ENCODE measurements around the gene IFNA4.
"Not testable (repeated sequence)": the region's sequence is repeated elsewhere in the genome, so short reads cannot be mapped to it uniquely, and the experiment has no call there.

Gene IFNA4

DNA sequence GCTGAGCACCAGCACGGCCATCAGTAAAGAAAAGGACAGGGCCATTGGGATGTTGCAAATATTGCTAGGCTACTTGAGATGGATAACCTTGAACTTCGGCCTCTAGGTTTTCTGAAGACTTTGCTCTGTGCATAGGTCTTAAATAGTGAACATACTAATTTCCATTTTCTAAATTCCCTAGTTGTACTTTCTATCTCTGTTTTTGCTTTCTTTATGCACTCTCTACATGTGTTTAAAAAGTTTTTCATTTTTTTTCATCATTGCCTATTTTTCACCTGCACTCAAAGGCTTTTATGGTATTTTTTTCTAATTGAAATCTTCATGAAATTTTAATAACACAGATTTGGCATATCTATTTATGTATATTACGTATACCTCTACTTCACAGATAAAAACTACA, at the start of gene IFNA4:
TSS of gene IFNA4 (minus strand) at position 101 of the 400 bp plus-strand sequence. CDS start at position 45, 56 bp downstream.
- DNase-seq: not testable (repeated sequence)

DNA sequence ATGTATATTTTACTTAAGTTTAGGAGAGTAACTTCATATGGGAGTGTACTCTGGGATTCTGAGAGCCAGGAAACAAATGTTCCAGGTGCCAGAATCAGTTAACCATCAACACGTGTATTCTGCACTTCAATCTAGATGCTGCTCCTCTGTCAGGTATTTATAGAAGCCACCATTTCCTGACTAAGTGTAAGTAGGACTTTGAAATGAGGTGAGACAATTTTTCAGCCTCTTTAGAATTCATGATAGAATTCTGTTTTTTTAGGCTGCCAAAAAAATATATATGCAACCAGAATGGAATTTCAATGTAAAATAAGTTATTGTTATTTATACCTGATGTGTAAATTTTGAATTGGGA, 49.0 kb upstream of the IFNA4 start:
- DNase-seq: not testable (repeated sequence)

- not testable (repeated sequence) for DNase-seq
Observed at GRCh38 chr9:21235468-21236359, 48.3 kb upstream of the IFNA4 start.

- no peak for DNase-seq
Observed at GRCh38 chr9:21234153-21234687, 46.8 kb upstream of the IFNA4 start.

DNA sequence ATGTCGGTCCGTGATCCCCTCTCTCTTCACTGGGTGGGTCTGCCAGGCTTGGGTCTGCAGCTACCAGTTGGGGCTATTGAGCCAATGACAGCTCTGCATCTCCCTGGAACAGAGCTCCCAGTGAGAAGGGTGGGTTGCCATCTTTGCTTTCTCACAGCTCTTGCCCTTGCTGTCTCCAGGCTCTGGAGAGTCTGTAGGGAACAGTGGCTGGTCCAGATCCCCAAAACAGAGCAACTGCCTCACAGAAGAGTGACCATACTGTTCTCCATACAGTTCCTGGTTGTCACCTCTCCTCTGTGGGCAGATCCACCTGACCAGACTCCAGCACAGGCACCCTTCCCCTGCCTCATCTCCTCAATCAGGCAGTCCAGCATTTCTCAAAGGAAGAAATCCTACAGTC, 45.9 kb upstream of the IFNA4 start:
- DNase-seq: no peak

GRCh38 chr9:21228122-21228521, 40.7 kb upstream of the IFNA4 start, which contains the start of gene IFNA17:
IFNA17 (minus strand) TSS chr9:21228222; CDS start chr9:21228173, 49 bp downstream.
- DNase-seq: no peak

DNA sequence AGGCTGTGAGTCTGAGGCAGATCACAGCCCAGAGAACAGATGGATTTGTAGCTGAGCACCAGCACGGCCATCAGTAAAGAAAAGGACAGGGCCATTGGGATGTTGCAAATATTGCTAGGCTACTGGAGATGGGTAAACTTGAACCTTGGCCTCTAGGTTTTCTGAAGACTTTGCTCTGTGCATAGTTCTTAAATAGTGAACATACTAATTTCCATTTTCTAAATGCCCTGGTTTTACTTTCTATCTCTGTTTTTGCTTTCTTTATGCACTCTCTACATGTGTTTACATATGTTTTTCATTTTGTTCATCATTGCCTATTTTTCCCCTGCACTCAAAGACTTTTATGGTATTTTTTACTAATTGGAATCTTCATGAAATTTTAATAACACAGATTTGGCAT, 29.8 kb upstream of the IFNA4 start, which contains the start of gene IFNA16:
TSS of gene IFNA16 (minus strand) at position 101 of the 400 bp plus-strand sequence. CDS start at position 95, 6 bp downstream.
- DNase-seq: not testable (repeated sequence)

DNA sequence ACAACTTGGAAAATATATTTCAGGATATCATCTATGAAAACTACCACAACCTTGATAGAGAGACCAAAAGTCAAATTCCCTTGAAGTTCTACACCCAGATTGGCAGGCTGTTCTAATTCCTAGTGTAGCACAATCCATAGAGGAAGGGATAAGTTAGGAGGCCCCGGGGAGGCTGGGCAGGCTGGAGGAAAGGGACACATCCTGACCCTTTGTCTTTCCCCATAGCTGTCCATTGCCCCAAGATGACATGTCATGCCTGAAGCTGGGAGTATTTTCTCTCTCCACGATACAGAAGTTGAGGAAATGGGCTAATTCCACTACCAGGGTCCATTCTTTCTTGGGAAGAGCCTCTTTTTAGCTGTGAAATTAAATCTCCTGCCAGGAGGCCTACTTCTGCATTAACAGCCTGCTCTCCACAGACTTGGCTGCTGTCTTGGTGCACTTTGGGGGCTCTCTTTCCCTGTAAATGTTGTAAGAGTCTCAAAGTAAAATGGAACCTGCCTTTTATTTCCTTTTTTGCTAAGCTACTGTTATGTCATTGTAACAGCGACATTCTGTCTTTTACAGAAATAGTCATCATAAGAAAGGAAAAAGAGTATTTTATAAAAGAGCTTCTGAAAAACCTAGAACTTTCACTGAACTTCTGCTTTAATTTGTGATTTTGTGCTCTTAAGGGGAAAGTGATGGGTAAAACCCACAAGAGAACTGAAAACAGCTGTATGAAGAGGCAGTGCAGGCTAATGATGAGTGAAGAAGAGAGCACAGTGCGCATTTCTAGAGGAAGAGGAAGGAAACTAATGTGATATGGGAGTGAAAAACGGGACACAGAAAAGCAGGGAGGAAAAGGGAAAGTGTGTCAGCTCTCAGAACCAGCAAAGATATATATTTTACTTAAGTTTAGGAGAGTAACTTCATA, 26.3 kb upstream of the IFNA4 start:
- not testable (repeated sequence) for DNase-seq

- DNase-seq: not testable (repeated sequence)
Observed at GRCh38 chr9:21212160-21212559, 24.8 kb upstream of the IFNA4 start.

DNA sequence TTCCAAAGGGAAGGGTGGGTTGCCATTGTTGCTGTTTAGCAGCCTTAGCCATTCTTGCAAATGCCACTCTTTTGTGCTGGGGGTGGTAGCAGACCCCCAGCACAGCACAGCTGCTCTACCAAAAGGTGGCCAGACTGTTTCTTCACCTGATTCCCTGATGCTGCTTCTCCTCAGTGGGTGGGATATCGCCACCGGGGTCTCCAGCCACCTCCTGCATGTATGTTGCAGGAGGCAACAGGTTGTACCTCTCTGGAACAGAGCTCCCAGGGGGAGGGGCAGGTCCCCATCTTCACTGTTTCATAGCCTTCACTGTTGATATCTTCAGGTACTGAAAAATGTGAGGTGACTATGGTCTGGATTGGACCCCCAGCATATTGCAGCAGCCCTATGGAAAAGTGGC, 23.4 kb upstream of the IFNA4 start:
- DNase-seq: not testable (repeated sequence)

DNA sequence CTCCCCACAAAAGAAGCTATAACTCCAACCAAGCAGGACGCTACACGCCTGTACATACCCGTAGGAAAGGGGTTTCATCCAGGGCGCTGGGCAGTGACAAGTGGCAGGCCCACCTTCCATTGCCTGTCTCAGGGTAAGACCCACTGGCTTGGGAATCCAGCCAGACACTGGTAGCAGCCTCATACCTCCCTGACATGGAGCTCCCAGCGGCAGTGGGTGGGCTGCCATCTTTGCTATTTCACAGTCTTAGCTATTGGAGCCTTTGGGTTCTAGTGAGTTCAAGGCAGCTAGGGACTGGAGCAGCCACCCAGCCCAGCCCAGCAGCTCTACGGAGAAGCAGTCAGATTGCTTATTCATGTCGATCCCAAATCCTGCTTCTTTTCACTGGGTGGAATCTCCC, 22.9 kb upstream of the IFNA4 start:
- DNase-seq: no peak

DNA sequence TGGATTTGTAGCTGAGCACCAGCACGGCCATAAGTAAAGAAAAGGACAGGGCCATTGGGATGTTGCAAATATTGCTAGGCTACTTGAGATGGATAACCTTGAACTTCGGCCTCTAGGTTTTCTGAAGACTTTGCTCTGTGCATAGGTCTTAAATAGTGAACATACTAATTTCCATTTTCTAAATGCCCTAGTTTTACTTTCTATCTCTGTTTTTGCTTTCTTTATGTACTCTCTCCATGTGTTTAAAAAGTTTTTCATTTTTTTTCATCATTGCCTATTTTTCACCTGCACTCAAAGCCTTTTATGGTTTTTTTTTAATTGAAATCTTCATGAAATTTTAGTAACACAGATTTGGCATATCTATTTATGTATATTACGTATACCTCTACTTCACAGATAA, 19.7 kb upstream of the IFNA4 start, which contains the start of gene IFNA10:
TSS of gene IFNA10 (minus strand) at position 101 of the 400 bp plus-strand sequence. CDS start at position 55, 46 bp downstream.
- DNase-seq: not testable (repeated sequence)

GRCh38 chr9:21205204-21205603, 17.8 kb upstream of the IFNA4 start:
- no peak for DNase-seq

DNA sequence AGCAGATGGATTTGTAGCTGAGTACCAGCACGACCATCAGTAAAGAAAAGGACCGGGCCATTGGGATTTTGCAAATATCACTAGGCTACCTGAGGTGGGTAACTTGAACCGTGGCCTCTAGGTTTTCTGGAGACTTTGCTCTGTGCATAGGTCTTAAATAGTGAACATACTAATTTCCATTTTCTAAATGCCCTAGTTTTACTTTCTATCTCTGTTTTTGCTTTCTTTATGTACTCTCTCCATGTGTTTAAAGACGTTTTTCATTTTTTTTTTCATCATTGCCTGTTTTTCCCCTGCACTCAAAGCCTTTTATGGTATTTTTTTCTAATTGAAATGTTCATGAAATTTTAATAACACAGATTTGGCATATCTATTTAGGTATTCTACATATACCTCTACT, 14.7 kb upstream of the IFNA4 start, which contains the start of gene IFNA7:
TSS of gene IFNA7 (minus strand) at position 101 of the 400 bp plus-strand sequence. CDS start at position 61, 40 bp downstream.
- not testable (repeated sequence) for DNase-seq

DNA sequence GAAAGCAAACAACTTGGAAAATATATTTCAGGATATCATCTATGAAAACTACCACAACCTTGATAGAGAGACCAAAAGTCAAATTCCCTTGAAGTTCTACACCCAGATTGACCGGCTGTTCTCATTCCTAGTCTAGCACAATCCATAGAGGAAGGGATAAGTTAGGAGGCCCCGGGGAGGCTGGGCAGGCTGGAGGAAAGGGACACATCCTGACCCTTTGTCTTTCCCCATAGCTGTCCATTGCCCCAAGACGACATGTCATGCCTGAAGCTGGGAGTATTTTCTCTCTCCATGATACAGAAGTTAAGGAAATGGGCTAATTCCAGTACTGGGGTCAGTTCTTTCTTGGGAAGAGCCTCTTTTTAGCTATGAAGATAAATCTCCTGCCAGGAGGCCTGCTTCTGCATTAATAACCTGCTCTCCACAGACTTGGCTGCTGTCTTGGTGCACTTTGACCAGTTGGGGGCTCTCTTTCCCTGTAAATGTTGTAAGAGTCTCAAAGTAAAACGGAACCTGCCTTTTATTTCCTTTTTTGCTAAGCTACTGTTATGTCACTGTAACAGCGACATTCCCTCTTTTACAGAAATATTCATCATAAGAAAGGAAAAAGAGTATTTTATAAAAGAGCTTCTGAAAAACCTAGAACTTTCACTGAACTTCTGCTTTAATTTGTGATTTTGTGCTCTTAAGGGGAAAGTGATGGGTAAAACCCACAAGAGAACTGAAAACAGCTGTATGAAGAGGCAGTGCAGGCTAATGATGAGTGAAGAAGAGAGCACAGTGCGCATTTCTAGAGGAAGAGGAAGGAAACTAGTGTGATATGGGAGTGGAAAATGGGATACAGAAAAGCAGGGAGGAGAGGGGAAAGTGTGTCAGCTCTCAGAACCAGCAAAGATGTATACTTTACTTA, 7.7 kb upstream of the IFNA4 start:
- DNase-seq: not testable (repeated sequence)

DNA sequence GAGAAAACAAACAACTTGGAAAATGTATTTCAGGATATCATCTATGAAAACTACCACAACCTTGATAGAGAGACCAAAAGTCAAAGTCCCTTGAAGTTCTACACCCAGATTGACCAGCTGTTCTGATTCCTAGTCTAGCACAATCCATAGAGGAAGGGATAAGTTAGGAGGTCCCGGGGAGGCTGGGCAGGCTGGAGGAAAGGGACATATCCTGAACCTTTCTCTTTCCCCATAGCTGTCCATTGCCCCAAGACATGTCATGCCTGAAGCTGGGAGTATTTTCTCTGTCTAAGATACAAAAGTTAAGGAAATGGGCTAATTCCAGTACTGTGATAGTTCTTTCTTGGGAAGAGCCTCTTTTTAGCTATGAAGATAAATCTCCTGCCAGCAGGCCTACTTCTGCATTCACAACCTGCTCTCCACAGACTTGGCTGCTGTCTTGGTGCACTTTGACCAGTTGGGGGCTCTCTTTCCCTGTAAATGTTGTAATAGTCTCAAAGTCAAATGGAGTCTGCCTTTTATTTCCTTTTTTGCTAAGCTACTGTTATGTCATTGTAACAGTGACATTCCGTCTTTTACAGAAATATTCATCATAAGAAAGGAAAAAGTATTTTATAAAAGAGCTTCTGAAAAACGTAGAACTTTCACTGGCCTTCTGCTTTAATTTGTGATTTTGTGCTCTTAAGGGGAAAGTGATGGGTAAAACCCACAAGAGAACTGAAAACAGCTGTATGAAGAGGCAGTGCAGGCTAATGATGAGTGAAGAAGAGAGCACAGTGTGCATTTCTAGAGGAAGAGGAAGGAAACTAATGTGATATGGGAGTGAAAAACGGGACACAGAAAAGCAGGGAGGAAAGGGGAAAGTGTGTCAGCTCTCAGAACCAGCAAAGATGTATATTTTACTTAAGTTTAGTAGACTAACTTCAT, 4.3 kb downstream of the IFNA4 start:
- DNase-seq: not testable (repeated sequence)

DNA sequence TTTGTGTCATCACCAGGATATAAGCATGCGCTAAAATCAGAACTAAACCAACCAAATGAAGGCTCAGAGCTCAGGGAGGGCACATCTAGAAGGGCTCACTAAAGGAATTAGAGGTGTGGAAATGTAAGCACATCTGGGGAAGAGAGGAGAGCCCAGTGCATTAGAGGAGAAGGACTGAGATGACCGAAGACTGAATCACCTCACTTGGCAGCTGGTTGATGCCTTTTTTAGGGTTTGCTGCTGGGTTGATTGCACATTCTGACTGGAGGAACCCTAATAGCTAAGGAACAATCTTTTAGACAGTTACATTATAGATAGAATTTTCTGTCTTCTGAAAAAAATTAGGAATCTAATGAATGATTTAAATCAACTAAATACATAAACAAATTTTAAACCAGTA, 12.7 kb downstream of the IFNA4 start:
- no peak for DNase-seq

- no peak for DNase-seq
Observed at GRCh38 chr9:21172156-21172555, 15.2 kb downstream of the IFNA4 start.

GRCh38 chr9:21171351-21171750, 16.0 kb downstream of the IFNA4 start:
- no peak for DNase-seq

DNA sequence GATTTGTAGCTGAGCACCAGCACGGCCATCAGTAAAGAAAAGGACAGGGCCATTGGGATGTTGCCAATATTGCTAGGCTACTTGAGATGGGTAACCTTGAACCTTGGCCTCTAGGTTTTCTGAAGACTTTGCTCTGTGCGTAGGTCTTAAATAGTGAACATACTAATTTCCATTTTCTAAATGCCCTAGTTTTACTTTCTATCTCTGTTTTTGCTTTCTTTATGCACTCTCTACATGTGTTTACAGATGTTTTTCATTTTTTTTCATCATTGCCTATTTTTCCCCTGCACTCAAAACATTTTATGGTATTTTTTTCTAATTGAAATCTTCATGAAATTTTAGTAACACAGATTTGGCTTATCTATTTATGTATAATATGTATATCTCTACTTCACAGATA, 20.8 kb downstream of the IFNA4 start, which contains the start of gene IFNA21:
TSS of gene IFNA21 (minus strand) at position 101 of the 400 bp plus-strand sequence. CDS start at position 53, 48 bp downstream.
- DNase-seq: not testable (repeated sequence)
